Stomach (tissue), 4 donors: ENCODE data around the gene APOF.

Source experiments
- POLR2A ChIP-seq, 4 donors: fragments of 450-650 bp; IDR thresholded peaks; one replicate each; pipeline ENCODE4 v1.6.1; 2016; ENCODE audit warnings: antibody characterized with exemption in 4 of 4, control low read depth in 2 of 4, mild to moderate bottlenecking in 1 of 4, moderate library complexity in 1 of 4
- POLR2AphosphoS5 ChIP-seq, 3 donors: sonication (generic); formaldehyde crosslinking; IDR thresholded peaks; one replicate each; pipeline ENCODE4 v1.6.1; 2016; ENCODE audit warnings: antibody characterized with exemption in 3 of 3

DNA sequence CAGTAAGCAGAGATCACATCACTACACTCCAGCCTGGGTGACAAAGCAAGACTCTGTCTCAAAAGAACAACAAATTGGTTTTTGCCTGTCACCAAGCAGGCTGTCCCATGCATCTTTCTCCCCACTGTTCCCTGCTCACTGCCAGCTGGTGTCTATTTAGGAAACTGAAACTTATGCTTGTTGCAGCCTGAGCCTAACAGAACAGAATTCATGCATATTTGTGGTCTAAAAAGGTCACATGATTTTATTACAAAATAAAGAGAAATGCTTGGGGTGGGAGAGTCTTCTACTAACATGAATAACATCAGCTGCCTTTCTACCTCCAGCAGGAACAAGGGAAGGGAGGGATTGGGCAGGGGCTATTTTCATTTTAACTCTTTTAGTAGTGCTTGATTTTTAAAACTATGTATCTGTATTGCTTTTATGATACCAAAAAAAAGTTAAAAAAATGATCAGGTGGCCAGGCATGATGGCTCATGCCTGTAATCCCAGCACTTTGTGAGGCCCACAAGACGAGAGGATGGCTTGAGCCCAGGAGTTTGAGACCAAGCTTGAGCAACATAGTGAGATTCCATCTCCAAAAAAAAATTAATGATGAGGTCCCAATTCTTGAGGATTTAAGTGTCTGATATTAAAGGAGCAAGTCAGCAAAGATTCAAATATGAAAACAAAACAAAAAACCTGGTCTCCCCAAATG is 3.7 kb downstream of the APOF start:
- TF ChIP-seq POLR2AphosphoS5 (IDR thresholded peaks at IDR 0.05) (peak in 1 of 3 donors; percentile 42), POLR2A (IDR thresholded peaks at IDR 0.05) (no peak)
